NCI-H2107 (cell line): Measurements from ENCODE around the gene GPR137B.

Experiments
- DNase-seq: peaks from one replicate; lab custom pipeline; 2025; lab: John Stamatoyannopoulos, UW

GPR137B gene

GRCh38 chr1:236114076-236114747 lies 28.1 kb upstream of the GPR137B start:
- no peak for DNase-seq

- no peak for DNase-seq
Measured at GRCh38 chr1:236117710-236118109, 24.6 kb upstream of the GPR137B start.

DNA sequence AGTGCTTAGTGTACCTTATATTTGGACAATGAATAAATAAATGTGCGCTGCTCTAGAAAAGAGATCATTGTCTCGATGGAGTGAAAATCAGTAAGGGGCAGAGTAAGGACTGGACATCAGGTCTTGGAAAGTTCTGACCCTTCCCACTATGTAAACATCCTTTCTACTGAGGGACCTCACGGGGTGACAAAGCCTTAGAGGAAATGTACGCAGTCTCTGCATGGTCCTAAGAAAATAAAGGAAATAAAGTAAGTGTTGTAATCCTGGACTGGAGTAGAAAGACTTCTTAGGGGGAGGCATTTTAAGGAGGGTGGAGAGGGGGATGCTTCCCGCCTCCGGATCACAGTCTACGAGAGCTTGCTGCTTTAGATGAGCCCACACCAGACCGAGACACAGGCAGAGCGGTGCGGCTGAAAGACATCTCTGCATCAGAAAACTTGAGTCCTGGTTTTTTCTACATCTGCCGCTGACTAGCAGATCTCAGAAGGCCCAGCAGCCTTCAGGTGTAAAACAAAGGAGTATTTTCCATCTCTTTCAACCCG lies 22.3 kb upstream of the GPR137B start:
- no peak for DNase-seq

DNA sequence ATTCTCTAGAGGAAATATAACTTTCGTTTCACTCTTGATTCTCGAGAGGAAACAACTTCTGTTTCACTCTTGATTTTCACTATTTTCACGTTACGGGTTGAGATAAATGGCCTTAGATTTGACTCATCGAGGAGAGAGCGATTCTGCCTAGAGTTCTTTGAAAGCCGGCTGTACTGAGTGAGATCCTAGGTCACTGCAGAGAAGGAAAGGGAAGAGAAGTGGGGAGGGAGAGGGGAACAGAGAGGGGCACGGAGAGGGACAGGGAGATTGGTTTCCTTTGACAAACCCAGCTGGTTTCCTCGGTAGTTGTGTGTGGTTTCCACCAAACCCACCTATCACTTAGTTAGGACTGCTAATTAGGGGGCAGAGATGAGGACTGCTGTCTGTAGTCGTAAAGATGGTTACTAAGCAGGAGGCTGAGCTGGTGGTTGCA lies 21.6 kb upstream of the GPR137B start:
- DNase-seq = no peak

- no peak for DNase-seq
Measured at GRCh38 chr1:236122176-236122575, 20.2 kb upstream of the GPR137B start.

- no peak for DNase-seq
Measured at GRCh38 chr1:236123563-236123962, 18.8 kb upstream of the GPR137B start.

DNA sequence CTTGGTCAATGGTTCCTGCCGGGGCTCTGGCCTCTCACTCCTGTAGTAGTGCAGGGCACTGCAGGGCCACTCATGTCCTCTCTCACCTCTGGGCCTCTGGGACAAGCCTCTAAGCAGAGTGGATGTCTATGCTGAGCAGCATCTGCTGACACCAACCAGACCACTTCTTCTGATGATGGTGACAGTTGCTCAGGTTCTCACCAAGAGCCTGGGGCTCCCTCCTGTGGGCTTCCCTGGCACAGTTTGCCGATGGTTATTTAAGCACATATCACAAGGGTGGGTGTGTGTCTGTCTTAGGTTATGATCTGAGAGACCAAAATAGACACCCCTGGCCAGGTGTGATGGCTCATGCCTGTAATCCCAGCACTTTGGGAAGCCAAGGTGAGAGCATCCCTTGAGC lies 17.4 kb upstream of the GPR137B start:
- no peak for DNase-seq

GRCh38 chr1:236127045-236127444 lies 15.3 kb upstream of the GPR137B start:
- DNase-seq = no peak

GRCh38 chr1:236128646-236129178 lies 13.6 kb upstream of the GPR137B start:
- DNase-seq = no peak

- no peak for DNase-seq
Measured at GRCh38 chr1:236129306-236129705, 13.0 kb upstream of the GPR137B start.

DNA sequence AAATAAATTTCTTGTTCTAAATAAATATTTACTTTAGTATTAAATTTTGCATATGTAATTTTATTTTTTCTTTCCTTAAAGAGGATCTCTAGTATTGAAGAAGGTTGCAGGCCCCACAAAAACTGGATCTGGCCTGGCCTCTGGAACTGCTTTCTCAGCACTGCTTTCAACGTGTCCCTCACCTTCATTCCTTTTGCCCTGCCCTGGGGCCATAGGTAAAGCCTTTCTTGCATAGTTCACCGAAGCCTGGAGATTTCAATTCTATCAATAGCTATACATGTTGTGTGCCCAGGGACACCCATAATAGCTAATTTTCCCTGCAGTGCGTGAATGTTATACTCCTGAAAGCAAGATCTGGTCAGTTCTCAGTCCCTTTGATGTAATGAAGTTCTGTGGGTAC lies 12.0 kb upstream of the GPR137B start:
- DNase-seq = no peak

- DNase-seq = no peak
Measured at GRCh38 chr1:236131916-236132315, 10.4 kb upstream of the GPR137B start.

- DNase-seq = no peak
Measured at GRCh38 chr1:236132420-236133046, 9.8 kb upstream of the GPR137B start.

DNA sequence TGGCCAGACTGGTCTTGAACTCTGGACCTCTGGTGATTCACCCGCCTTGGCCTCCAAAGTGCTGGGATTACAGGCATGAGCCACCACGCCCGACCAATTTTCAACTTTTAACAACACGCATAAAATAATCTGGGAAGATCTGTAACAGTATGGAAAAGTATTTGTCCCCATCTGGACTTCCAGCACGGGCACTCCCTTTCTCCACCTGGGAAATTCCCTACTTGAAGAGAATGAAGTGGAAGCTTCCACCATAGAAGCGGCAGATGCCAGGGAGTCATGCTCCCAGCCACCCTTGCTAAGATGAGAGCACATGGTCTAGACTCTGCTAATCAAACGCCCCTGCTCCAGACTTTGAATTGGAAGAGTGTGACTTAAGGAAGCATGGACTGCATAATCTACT lies 9.0 kb upstream of the GPR137B start:
- DNase-seq = no peak

- no peak for DNase-seq
Measured at GRCh38 chr1:236133802-236134201, 8.5 kb upstream of the GPR137B start.

GRCh38 chr1:236137285-236137852 lies 5.0 kb upstream of the GPR137B start:
- DNase-seq = no peak

DNA sequence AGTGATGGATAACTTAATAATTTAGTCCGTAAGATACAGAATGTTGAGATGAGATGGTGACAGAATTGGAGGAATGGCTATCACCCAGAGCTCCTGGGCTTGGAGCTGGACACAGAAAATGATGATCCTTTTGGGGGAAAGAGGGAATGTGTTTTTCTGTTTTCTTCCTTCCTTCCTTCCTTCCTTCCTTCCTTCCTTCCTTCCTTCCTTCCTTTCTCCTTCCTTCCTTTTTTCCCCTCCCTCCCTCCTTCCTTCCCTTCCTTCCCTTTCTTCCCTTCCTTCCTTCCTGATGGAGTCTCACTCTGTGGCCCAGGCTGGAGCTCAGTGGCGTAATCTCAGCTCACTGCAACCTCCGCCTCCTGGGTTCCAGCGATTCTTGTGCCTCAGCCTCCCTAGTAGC lies 2.8 kb upstream of the GPR137B start:
- no peak for DNase-seq

DNA sequence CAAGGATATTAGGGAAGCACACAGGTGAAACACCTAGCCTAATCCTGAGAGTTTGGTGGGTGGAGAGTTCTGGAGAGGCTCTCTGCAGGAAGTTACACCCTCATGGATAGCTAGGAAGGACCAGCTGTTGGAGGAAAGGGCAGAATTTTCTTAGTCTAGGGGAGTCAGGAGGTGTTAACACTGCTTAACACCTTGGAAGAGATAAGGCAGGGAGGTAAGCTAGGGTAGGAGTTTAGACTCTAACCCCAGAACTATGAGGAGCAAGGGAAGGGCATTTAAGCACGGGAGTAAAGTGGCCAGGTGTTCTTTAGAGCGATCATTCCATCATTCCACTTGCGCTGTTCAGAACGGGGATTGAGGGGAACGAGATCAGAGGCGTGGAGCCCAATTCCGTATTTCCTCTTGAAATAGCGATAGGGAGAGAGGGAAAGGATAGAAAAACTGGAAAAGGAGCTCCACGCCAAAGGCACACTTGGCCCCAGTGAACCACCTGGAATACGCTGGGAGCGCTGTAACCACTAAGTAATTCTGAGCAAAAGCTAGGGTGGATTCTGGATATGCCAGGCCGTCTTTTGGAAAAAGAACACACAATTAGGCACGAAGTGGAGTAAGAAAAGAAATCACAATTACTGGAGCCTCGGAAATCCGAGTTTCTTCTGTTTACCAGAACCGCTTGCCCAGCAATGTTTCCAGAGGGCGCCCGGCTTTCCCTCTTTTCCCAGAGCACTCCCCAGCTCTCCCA lies 1.5 kb upstream of the GPR137B start:
- DNase-seq = no peak

DNA sequence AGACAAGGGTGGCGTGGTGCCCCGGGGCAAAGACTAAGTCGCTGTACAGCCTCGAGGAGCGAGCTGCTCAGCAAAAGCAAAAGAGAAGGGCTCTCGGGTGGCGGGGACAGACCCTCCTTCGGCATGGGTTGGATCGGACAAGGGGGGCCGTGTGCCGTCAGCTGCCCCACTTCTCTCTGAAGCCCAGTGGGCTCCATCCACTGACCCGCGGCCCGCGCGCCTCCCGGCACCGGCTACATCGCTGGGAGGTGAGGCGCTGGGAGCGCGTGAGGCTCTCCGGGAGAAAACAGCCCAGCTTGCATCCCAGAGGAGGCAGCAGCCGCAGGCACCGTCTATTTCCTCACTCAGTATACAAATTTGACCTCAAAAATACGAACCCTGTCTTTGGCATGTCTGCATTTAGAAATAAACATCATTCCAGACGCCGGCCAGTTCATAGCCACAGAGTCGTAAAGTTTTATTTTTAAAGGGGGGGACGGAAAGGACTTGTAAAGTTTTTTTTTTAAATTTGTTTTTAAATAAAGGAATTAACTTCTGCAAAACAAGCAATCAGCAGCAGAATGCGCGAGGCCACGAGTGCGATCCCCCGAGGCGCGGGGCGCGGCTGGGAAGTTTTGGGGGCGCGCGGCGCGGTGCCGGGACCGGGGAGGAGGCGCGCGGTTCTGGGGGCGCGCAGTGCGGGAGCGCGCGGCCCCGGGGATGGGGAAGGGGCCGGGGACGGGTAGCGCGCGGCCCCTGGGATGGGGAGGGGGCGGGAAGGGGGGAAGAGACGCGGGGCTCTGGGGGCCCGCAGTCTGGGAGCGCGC lies 689 bp upstream of the GPR137B start:
- DNase-seq = peak; percentile 32

DNA sequence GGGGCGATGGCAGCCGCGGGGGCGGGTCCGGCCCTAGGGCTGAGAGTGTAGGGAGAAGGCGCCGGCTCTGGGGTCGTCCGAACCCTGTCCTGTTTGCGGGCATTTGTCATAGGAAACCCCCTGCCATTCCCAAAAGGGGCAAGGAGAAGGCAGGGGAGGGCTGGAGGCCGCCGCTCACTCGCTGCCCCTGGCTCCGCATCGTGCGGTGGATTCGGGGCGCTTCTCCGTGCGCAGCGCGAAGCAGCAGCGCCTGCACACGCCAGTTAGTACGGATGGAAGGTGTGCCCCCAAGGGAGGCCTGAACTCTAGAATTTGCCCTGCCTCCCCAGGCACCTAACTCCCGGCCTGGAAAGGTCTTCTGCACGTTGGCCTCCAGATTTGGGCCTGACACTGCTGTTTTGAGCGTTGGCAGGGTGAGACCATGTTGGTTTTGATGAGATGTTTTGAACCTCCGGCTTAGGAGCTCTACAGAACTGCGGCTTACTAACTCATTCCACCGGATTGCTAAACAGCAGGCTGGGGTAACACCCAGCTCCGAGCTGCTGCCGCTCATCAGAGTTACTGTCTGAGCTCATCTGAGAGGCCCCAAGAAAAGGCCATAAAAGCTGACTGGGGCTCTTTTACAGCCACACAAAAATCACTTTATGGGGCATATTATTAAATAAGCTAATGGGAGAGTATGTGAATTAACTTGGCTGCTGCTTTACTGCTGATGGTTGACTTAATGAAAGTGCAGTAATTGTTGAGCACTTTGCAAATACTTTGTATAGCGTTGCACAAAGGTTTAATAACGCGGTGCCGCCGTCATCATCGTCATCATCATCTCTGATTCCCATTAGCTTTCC lies 987 bp downstream of the GPR137B start:
- DNase-seq = no peak

GRCh38 chr1:236144033-236144432 lies 1.7 kb downstream of the GPR137B start:
- no peak for DNase-seq
